OCI-LY1 (cell line): ENCODE measurements around the gene EPB41.
"Not testable (repeated sequence)": the region's sequence is repeated elsewhere in the genome, so short reads cannot be mapped to it uniquely, and the experiment has no call there.

Experiments used
- H2AFZ ChIP-seq: fragments of 200-600 bp; sonication (generic), shearing (Covaris generic); 2 replicates; pipeline ENCODE4 v1.6.0; 2014; ENCODE audit warnings: antibody characterized with exemption, mild to moderate bottlenecking, low read length
- H3F3A ChIP-seq: fragments of 200-600 bp; sonication (generic), shearing (Covaris generic); 2 replicates; pipeline ENCODE4 v1.6.0; 2014; ENCODE audit warnings: mild to moderate bottlenecking, antibody characterized with exemption, low read length, moderate library complexity; ENCODE audit not compliant: insufficient read depth
- H3K27ac ChIP-seq: fragments of 200-600 bp; sonication (generic); 2 replicates; pipeline ENCODE4 v1.5.1; 2014; ENCODE audit warnings: low read length, mixed run types, mild to moderate bottlenecking, low read depth; ENCODE audit not compliant: poor library complexity, severe bottlenecking
- H3K27me3 ChIP-seq: fragments of 200-600 bp; sonication (generic); 2 replicates; pipeline ENCODE4 v1.6.0; 2014; ENCODE audit warnings: antibody characterized with exemption, mild to moderate bottlenecking, low read length, moderate library complexity; ENCODE audit not compliant: insufficient read depth
- H3K36me3 ChIP-seq: fragments of 200-600 bp; sonication (generic); 2 replicates; pipeline ENCODE4 v1.6.1; 2014; ENCODE audit warnings: mild to moderate bottlenecking, antibody characterized with exemption, low read length, moderate library complexity, mixed read lengths; ENCODE audit not compliant: insufficient read depth
- H3K4me1 ChIP-seq: fragments of 200-600 bp; sonication (generic); 2 replicates; pipeline ENCODE4 v1.5.1; 2014; ENCODE audit warnings: mild to moderate bottlenecking, low read length, moderate library complexity; ENCODE audit not compliant: insufficient read depth, severe bottlenecking
- H3K4me2 ChIP-seq: fragments of 200-600 bp; sonication (generic), shearing (Covaris generic); 2 replicates; pipeline ENCODE4 v1.6.1; 2014; ENCODE audit warnings: low read length
- H3K4me3 ChIP-seq: fragments of 200-600 bp; sonication (generic); 2 replicates; pipeline ENCODE4 v1.5.1; 2014; ENCODE audit warnings: low read length, low read depth, mild to moderate bottlenecking, mixed read lengths; ENCODE audit not compliant: poor library complexity, severe bottlenecking
- H3K79me2 ChIP-seq: fragments of 200-600 bp; shearing (Covaris generic); 2 replicates; pipeline ENCODE4 v1.6.1; 2016; ENCODE audit warnings: mixed run types, low read length, mixed read lengths; ENCODE audit not compliant: insufficient read depth
- H3K9ac ChIP-seq: fragments of 200-600 bp; sonication (generic), shearing (Covaris generic); 2 replicates; pipeline ENCODE4 v1.6.1; 2014; ENCODE audit warnings: mild to moderate bottlenecking, low read length, mixed read lengths
- H3K9me2 ChIP-seq: fragments of 200-600 bp; sonication (generic), shearing (Covaris generic); 2 replicates; pipeline ENCODE4 v1.6.1; 2014; ENCODE audit warnings: low read depth, mild to moderate bottlenecking, low read length, mixed read lengths
- H3K9me3 ChIP-seq: fragments of 200-600 bp; shearing (Covaris generic); 2 replicates; pipeline ENCODE4 v1.6.1; 2014; ENCODE audit warnings: low read length, mixed read lengths
- H4K20me1 ChIP-seq: fragments of 200-600 bp; sonication (generic), shearing (Covaris generic); 2 replicates; pipeline ENCODE4 v1.6.0; 2016; ENCODE audit warnings: mild to moderate bottlenecking, low read length; ENCODE audit not compliant: insufficient read depth
- CTCF ChIP-seq: fragments of 200-600 bp; sonication (generic), shearing (Covaris generic); IDR thresholded peaks from 2 replicates; pipeline ENCODE4 v1.5.1; 2017; ENCODE audit warnings: mild to moderate bottlenecking, antibody characterized with exemption, low read length, moderate library complexity, mixed read lengths
- EZH2 ChIP-seq: fragments of 200-600 bp; sonication (generic), shearing (Covaris generic); IDR thresholded peaks from 2 replicates; pipeline ENCODE4 v1.8.0; 2017; ENCODE audit warnings: borderline replicate concordance, mixed run types, mild to moderate bottlenecking, antibody characterized with exemption, low read length, moderate library complexity, mixed read lengths

The EPB41 gene

GRCh38 chr1:29064064-29064463 is 149.7 kb downstream of the EPB41 start:
- Histone ChIP-seq H3K27ac (no peak overlapping the region), H3K4me2 (no peak overlapping the region), H3F3A (no peaks in the 10 kb centered on the region), H2AFZ (no peak overlapping the region), H3K9me3 (no peaks in the 10 kb centered on the region), H3K27me3 (no peaks in the 10 kb centered on the region), H3K79me2 (no peaks in the 10 kb centered on the region), H3K9me2 (no peaks in the 10 kb centered on the region), H3K36me3 (peaks cover 58% of the 10 kb centered on the region), H3K4me3 (no peak overlapping the region), H3K4me1 (no peaks in the 10 kb centered on the region), H3K9ac (no peak overlapping the region), H4K20me1 (no peaks in the 10 kb centered on the region)
- TF ChIP-seq CTCF = no peak
- TF ChIP-seq EZH2 = no peak

GRCh38 chr1:29077155-29077554 is 162.8 kb downstream of the EPB41 start:
- TF ChIP-seq CTCF (no peak), EZH2 (no peak)
- H3K27me3 ChIP-seq = no peaks in the 10 kb centered on the region
- peaks cover 37% of the 10 kb centered on the region for H3K36me3 ChIP-seq

DNA sequence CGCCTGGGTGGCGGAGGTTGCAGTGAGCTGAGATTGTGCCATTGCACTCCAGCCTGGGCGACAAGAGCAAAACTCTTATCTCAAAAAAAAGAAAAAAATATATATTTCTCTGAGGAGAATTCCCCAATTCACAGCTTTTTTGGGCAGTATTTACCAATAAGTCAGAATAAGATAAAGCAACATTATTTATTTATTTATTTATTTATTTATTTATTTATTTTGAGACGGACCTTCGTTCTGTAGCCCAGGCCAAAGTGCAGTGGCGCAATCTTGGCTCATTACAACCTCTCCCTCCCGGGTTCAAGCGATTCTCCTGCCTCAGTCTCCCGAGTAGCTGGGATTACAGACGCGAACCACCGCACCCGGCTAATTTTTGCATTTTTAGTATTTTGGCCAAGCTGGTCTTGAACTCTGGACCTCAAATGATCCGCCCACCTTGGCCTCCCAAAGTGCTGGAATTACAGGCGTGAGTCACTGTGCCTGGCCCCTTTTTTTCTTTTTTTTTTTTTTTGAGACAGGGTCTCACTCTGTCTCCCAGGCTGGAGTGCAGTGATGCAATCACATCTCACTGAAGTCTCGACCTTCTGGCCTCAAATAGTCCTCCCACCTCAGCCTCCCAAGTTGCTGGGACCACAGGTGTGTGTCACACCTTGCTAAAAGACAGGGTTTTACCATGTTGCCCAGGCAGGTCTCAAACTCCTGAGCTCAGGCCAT is 165.7 kb downstream of the EPB41 start:
- H3K27ac ChIP-seq, H3F3A ChIP-seq, H3K4me3 ChIP-seq, H3K4me1 ChIP-seq, H3K9ac ChIP-seq, H3K4me2 ChIP-seq, H4K20me1 ChIP-seq, H3K27me3 ChIP-seq, H3K79me2 ChIP-seq, H3K9me3 ChIP-seq, H2AFZ ChIP-seq, H3K9me2 ChIP-seq: not testable (repeated sequence)
- peaks cover 36% of the 10 kb centered on the region; the same call in 1 of the 2 replicates for H3K36me3 ChIP-seq

More at GRCh38 chr1:29077155-29077554, 162.8 kb downstream of the EPB41 start:
- no peaks in the 10 kb centered on the region for H3F3A ChIP-seq
- no peaks in the 10 kb centered on the region for H3K9me3 ChIP-seq
- no peaks in the 10 kb centered on the region for H3K4me1 ChIP-seq
- H3K9ac ChIP-seq = no peak overlapping the region
- H4K20me1 ChIP-seq = no peaks in the 10 kb centered on the region
- H3K4me2 ChIP-seq = no peak overlapping the region
- no peaks in the 10 kb centered on the region for H3K79me2 ChIP-seq
- H3K9me2 ChIP-seq = no peaks in the 10 kb centered on the region
- no peak overlapping the region for H3K27ac ChIP-seq
- no peak overlapping the region for H3K4me3 ChIP-seq
- no peak overlapping the region for H2AFZ ChIP-seq

DNA sequence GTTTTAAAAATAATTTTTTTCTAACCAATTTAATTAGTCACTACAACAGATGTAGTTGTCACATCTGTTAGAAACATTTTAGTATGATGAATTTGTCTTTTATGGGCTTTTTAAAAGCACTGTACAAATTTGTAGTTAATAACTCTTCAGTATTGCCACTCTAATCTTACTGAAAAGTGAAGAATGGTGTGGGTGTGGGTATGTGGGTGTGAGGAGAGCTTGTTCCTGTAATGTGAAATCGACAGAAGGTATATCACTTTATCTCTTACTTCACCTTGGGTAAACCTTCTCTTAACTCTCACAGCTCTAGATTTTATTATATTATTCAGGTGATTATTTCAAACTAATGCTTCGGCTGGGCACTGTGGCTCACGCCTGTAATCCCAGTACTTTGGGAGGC is 166.8 kb downstream of the EPB41 start:
- no peaks in the 10 kb centered on the region for H3K79me2 ChIP-seq
- no peaks in the 10 kb centered on the region for H3F3A ChIP-seq
- H3K9me2 ChIP-seq = no peaks in the 10 kb centered on the region
- H4K20me1 ChIP-seq = no peaks in the 10 kb centered on the region
- no peaks in the 10 kb centered on the region for H3K9me3 ChIP-seq
- H3K27me3 ChIP-seq = no peaks in the 10 kb centered on the region
- H3K36me3 ChIP-seq = peaks cover 27% of the 10 kb centered on the region; the same call in 1 of the 2 replicates
- H2AFZ ChIP-seq = no peak overlapping the region
- H3K4me1 ChIP-seq = no peaks in the 10 kb centered on the region
- H3K9ac ChIP-seq = no peak overlapping the region
- TF ChIP-seq EZH2 = no peak
- TF ChIP-seq CTCF = no peak
- no peak overlapping the region for H3K4me3 ChIP-seq
- H3K4me2 ChIP-seq = no peak overlapping the region
- no peak overlapping the region for H3K27ac ChIP-seq
